NCI-H1436 treated with DMSO at 0.1 percent for 48 hours (cell line): ENCODE results near the gene EAF2.
"Not testable (repeated sequence)": the region's sequence is repeated elsewhere in the genome, so short reads cannot be mapped to it uniquely, and the experiment has no call there.

Experiments used
- DNase-seq: peaks from one replicate; lab custom pipeline; 2025; lab: John Stamatoyannopoulos, UW

The EAF2 gene

DNA sequence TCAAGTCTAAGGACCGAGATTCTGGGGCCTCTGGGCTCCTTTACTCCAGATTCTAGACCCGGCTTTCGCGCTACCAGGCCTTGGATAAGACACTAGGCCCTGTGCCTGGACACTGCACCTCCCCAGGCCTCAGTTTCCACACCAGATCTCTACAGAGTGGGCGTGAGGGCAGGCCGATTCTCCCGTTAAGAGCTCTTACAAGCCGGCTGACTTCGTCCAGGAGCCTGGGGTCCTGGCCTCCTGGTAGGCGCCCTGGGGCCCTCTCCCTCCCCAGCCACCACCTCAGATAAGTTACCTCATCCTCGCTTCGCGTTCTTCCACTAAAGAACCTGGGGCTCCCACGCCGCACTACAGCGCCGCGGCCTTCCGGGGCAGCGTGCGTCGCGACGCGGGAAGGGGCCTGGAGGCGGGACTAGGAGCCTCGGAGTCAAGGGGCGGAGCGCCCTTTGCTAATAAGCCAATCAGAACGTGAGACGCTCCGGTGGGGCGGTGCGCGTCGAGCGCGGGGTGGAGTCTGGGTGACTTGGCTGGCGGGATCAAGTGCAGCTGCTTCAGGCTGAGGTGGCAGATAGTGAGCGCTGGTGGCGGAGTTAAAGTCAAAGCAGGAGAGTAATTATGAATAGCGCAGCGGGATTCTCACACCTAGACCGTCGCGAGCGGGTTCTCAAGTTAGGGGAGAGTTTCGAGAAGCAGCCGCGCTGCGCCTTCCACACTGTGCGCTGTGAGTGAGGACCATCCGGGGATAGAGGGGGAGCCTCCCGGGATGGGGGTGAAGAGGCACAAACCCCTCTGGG is at the start of gene EAF2, which contains the start of gene IQCB1:
EAF2 (plus strand) TSS at position 539 of the 794 bp plus-strand sequence; CDS start at position 616, 77 bp downstream.
IQCB1 (minus strand) TSS at position 390 of the 794 bp plus-strand sequence. CDS start 6,100 bp downstream, outside the sequence.
- peak; percentile 92 for DNase-seq

DNA sequence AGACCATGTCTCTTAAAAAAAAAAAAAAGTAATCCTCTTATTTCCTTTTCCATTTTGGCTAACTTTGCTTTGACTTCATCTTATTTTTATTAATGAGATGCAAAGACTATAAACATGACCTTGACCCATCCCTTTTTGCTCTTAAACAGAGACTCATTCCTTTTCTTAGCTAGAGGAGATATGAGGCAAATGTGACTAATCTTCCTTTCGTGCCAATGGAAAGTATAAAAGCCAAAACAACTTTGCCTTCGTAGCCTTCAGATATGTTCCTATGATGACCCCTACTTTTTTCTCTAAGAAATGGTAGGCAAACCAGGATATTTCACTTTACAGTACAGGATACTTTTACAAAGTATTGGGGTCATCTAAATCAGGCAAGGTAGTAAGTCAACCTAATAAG is 48.5 kb upstream of the EAF2 start:
- DNase-seq: no peak

DNA sequence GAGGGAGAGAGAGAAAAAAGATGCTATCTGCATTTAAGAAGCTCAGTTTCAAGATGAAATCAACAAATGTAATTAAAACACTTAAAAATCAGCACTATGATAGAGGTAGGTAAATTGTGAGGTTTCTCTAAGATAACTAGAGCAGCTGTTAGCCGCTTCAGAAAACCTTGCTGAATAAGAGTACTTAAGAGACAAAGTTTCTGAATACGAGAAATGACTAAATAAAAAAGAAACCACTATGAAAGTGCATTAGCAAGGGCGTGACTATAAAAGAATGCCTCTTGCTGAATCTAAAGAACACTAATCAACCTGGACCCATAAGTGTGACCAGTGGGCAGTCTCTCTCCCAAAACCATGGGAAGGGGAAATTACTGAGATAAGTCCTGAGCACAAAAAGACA is 41.9 kb upstream of the EAF2 start:
- no peak for DNase-seq

DNA sequence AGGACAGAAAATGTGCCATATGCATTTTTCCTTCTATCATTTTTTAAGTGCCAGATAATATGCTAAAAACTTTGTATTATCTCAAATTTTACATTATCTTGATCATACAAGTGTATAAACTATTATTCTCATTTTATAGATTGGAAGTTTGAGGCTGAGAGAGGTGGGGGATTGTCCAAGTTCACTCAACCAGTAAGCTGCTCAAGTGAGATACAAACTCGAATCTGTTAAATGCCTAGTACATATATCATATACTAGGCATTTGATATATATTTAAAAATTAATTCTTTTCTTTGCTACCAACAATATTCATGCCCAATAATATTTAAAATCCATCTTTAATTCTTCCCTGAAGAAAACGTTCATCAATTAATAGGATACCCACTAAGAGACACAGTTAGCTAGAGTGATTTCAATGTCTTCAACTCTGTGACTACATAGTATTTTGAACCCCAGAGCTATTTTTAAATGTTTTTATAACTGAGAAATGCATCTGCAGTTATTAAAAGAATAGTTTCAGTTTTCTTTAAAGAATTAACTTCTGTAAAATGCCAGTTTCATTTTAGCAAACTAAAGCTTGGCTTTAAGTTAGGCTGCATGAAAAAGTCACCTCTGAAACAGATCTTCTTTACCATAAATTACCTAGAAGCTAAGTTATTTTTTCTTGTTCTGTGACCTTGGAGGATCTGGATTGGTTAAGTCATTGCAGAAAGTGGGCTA is 40.6 kb upstream of the EAF2 start:
- no peak for DNase-seq

- no peak for DNase-seq
Measured at GRCh38 chr3:121796970-121797369, 38.0 kb upstream of the EAF2 start.

GRCh38 chr3:121800906-121801305 is 34.1 kb upstream of the EAF2 start:
- DNase-seq: no peak

DNA sequence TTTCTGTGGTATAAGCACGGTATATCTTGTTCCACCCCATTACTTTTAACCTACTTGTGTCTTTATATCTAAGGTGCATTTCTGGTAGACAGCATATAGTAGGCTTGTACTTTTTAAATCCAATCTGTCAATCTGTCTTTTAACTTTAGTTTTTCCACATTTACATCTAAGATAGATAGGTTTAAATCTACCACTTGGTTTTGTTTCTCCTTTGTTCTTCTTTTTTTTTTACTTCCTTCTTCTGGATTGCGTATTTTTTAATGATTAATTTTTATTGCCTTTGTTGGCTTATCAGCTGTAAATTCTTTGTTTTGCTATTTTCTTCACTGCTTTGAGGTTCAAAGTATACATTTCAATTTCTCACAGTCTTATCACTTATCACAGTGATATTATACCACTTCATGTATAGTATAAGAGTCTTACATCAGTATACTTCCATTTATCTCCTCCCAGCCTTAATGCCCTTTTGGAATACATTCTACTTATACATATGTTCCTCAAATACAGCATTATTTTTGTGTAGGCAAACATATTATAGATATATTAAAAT is 31.2 kb upstream of the EAF2 start:
- no peak for DNase-seq

- DNase-seq: no peak
Measured at GRCh38 chr3:121809249-121809648, 25.8 kb upstream of the EAF2 start.

GRCh38 chr3:121817753-121818152 is 17.3 kb upstream of the EAF2 start:
- no peak for DNase-seq

GRCh38 chr3:121818578-121818977 is 16.4 kb upstream of the EAF2 start:
- DNase-seq: no peak

DNA sequence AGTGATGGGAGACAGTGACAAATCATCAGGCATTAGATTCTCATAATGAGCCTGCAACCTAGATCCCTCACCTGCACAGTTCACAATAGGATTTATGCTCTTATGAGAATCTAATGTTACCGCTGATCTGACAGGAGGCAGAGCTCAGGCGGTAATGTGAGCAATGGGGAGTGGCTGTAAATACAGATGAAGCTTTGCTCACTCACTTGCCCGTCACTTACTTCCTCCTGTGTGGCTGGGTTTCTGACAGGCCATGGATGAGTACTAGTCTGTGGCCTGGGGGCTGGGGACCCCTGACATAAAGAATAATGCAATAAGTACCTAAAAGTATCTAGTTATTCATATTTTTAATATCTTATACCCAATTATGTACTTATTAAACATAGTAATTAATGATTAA is 15.8 kb upstream of the EAF2 start:
- no peak for DNase-seq

DNA sequence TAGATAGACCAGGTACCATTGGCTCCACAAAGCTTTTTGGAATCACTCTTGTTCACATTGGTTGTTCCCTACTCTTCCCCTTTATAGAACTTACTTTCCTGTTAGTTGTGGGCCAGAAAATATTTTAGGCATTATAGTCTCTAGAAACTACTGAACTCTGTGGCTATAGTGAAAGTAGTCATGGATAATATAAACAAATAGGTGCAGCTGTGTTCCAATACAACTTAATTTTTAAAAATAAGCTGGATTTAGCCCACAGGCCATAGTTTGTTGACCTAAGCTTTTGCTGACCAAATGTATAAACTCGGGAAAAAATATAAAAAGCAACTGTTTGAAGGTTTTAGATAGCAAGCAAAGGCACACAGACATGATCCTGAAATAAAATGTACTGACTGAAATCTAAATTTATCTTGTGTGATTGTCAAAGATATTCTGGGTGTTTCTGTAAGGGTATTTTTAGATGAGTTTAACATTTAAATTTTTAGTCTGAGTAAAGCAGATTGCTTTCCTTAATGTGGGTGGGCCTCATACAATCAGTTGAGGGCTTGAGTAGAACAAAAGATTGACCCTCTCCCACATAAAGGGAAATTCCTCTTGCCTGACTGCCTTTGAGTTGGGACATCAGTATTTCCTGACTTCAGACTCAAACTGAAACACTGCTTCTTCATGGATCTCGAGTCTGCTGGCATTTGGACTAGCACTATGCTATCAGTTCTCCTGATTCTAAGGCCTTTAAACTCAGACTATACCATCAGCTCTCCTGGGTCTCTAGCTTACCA is 13.4 kb upstream of the EAF2 start:
- no peak for DNase-seq

DNA sequence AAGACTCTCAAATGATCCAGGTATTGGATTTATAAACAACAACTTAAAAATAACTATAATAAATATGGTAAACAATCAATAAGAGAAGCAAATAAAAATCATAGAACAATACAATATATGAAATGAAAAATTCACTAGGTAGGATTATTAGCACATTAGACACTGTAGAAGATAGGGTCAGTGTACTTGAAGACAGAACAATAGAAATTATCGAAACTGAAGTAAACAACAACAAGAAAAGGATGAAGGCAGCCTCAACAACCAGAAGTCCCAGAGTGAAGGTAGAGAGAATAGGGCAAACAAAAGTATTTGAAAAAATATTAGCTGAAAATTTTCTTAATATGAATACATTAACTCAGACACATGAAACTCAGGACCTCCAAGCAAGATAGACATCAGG is 12.0 kb upstream of the EAF2 start:
- DNase-seq: no peak

DNA sequence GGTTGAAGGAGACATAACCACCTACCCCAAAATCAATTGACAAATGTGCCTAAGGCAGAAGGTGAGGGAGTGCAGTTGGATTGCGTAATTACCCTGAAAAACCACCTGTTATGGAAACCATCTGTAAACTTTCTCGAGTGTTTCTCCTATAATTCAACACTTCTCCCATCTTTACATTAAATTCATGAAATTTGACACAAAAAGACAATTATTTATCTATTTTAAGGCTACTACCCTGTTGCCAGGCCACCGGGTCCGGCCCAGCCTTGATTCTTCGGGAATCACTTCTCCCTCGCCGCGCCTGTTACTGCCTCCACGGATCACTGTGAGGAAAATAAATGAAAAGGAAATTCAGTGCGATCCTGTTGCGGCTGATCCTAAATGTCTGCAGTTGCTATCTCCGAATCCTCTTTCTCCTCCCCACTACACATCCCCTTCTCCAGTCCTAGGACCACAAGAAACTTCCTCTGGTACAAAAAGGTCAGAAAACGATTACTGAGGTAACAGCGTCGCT is 795 bp upstream of the EAF2 start:
- DNase-seq: no peak

GRCh38 chr3:121835465-121835801 is 424 bp downstream of the EAF2 start:
- DNase-seq: no peak

GRCh38 chr3:121836064-121836463 is 1.1 kb downstream of the EAF2 start:
- DNase-seq: no peak

- no peak for DNase-seq
Measured at GRCh38 chr3:121836481-121836880, 1.5 kb downstream of the EAF2 start.

DNA sequence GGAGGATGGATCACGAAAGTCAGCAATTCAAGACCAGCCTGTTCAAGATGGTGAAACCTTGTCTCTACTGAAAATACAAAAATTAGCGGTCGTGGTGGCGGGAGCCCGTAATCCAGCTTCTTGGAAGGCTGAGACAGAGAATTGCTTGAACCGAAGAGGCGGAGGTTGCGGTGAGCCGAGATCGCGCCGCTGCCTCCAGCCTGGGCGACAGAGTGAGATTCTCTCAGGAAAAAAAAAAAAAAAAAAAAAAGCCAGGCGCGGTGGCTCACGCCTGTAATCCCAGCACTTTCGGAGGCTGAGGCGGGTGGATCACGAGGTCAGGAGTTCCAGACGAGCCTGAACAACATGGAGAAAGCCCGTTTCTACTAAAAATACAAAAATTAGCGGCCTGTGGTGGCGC is 5.0 kb downstream of the EAF2 start:
- DNase-seq: no peak

- no peak for DNase-seq
Measured at GRCh38 chr3:121844892-121845291, 9.9 kb downstream of the EAF2 start.

- no peak for DNase-seq
Measured at GRCh38 chr3:121852256-121852655, 17.2 kb downstream of the EAF2 start.

DNA sequence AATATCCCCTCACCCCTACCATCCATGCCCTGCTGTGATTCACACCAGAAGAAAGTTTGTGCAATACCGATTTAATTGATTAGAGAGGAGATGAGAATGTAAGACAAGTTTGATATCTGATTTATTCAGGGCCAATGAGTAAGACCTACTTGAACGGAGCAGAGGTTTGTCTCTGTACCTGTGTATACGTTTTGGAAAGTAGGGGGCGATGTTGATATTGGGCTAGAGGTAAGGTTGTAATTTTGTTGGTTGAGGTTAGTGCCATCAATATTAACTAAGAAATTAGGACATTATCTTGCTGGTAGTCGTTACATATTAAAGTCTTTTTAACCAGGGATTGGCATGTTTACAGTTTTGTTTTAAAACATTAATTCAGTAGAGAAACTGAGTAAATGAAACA is 20.5 kb downstream of the EAF2 start:
- no peak for DNase-seq

DNA sequence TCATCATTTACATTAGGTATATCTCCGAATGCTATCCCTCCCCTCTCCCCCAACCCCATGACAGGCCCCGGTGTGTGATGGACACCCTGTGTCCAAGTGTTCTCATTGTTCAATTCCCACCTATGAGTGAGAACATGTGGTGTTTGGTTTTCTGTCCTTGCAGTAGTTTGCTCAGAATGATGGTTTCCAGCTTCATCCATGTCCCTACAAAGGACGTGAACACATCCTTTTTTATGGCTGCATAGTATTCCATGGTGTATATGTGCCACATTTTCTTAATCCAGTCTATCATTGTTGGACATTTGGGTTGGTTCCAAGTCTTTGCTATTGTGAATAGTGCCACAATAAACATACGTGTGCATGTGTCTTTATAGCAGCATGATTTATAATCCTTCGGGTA is 22.8 kb downstream of the EAF2 start:
- not testable (repeated sequence) for DNase-seq
